H9 (cell line): ENCODE data around the gene CNTFR. TPM values are rescaled to one million over a fixed set of nuclear protein-coding genes. Genes with fewer than 3 reads are reported as not detected.

ENCODE experiments used
- DNase-seq: peaks from one replicate; pipeline ENCODE4 v3.0.0-alpha.2; 2017
- H2AFZ ChIP-seq: one replicate; pipeline ENCODE4 v1.6.1; 2013; ENCODE audit warnings: mild to moderate bottlenecking, low read length, control low read depth, moderate library complexity
- H2AK5ac ChIP-seq: 2 replicates; pipeline ENCODE4 v1.6.1; 2013; ENCODE audit warnings: low read length, control low read depth, mixed read lengths; ENCODE audit not compliant: insufficient read length
- H2BK120ac ChIP-seq: one replicate; pipeline ENCODE4 v1.6.1; 2013; ENCODE audit warnings: low read depth, mild to moderate bottlenecking, low read length, control low read depth, inconsistent platforms; ENCODE audit not compliant: poor library complexity, severe bottlenecking
- H2BK12ac ChIP-seq: 2 replicates; pipeline ENCODE4 v1.6.1; 2013; ENCODE audit warnings: low read length, control low read depth, mixed read lengths, low read depth; ENCODE audit not compliant: insufficient read length
- H2BK15ac ChIP-seq: 2 replicates; pipeline ENCODE4 v1.6.1; 2013; ENCODE audit warnings: low read depth, low read length, control low read depth
- H2BK20ac ChIP-seq: one replicate; pipeline ENCODE4 v1.6.1; 2013; ENCODE audit warnings: low read depth, mild to moderate bottlenecking, low read length, control low read depth, inconsistent platforms; ENCODE audit not compliant: poor library complexity, severe bottlenecking
- H2BK5ac ChIP-seq: 2 replicates; pipeline ENCODE4 v1.6.1; 2013; ENCODE audit warnings: low read length, control low read depth, mixed read lengths; ENCODE audit not compliant: insufficient read length
- H3K14ac ChIP-seq: 2 replicates; pipeline ENCODE4 v1.6.1; 2013; ENCODE audit warnings: low read length, control low read depth; ENCODE audit not compliant: insufficient read depth
- H3K18ac ChIP-seq: 2 replicates; pipeline ENCODE4 v1.6.1; 2013; ENCODE audit warnings: low read depth, mild to moderate bottlenecking, mixed read lengths, low read length, control low read depth; ENCODE audit not compliant: insufficient read length
- H3K23ac ChIP-seq: 2 replicates; pipeline ENCODE4 v1.6.1; 2013; ENCODE audit warnings: low read length, control low read depth, mixed read lengths, low read depth; ENCODE audit not compliant: insufficient read length
- H3K23me2 ChIP-seq: 2 replicates; pipeline ENCODE4 v1.6.1; 2013; ENCODE audit warnings: low read depth, mild to moderate bottlenecking, mixed read lengths, low read length, control low read depth; ENCODE audit not compliant: insufficient read length, poor library complexity, severe bottlenecking
- H3K27ac ChIP-seq: 2 replicates; pipeline ENCODE4 v1.5.1; 2013; ENCODE audit warnings: low read length, control low read depth, mixed read lengths, low read depth; ENCODE audit not compliant: insufficient read length
- H3K27me3 ChIP-seq: 2 replicates; pipeline ENCODE4 v1.6.1; 2013; ENCODE audit warnings: low read length, control low read depth, inconsistent platforms; ENCODE audit not compliant: insufficient read depth
- H3K4ac ChIP-seq: 2 replicates; pipeline ENCODE4 v1.6.1; 2013; ENCODE audit warnings: low read depth, mild to moderate bottlenecking, control low read depth, inconsistent platforms, low read length, moderate library complexity
- H3K4me1 ChIP-seq: 2 replicates; pipeline ENCODE4 v1.6.1; 2013; ENCODE audit warnings: low read length, control low read depth, inconsistent platforms; ENCODE audit not compliant: insufficient read depth
- H3K4me2 ChIP-seq: 2 replicates; pipeline ENCODE4 v1.6.1; 2013; ENCODE audit warnings: low read length, control low read depth, mixed read lengths; ENCODE audit not compliant: insufficient read length, insufficient read depth
- H3K56ac ChIP-seq: 2 replicates; pipeline ENCODE4 v1.6.1; 2013; ENCODE audit warnings: low read depth, mild to moderate bottlenecking, mixed read lengths, low read length, control low read depth; ENCODE audit not compliant: insufficient read length
- H3K79me1 ChIP-seq: 2 replicates; pipeline ENCODE4 v1.6.1; 2013; ENCODE audit warnings: low read depth, mild to moderate bottlenecking, moderate library complexity, low read length, control low read depth, inconsistent platforms; ENCODE audit not compliant: insufficient read depth, poor library complexity, severe bottlenecking
- H3K79me2 ChIP-seq: 2 replicates; pipeline ENCODE4 v1.6.1; 2013; ENCODE audit warnings: low read length, control low read depth, inconsistent platforms; ENCODE audit not compliant: insufficient read depth
- H3K9ac ChIP-seq: 2 replicates; pipeline ENCODE4 v1.6.1; 2013; ENCODE audit warnings: low read length, control low read depth, mixed read lengths; ENCODE audit not compliant: insufficient read length; ENCODE audit errors: extremely low read depth
- H3K9me3 ChIP-seq: one replicate; pipeline ENCODE4 v1.6.1; 2013; ENCODE audit warnings: low read depth, low read length, inconsistent platforms; ENCODE audit not compliant: control insufficient read depth
- H3T11ph ChIP-seq: one replicate; pipeline ENCODE4 v1.6.1; 2013; ENCODE audit warnings: mild to moderate bottlenecking, low read length, control low read depth, inconsistent platforms
- H4K20me1 ChIP-seq: one replicate; pipeline ENCODE4 v1.6.1; 2013; ENCODE audit not compliant: control insufficient read depth, insufficient read length, insufficient read depth
- H4K5ac ChIP-seq: 2 replicates; pipeline ENCODE4 v1.6.1; 2013; ENCODE audit warnings: low read depth, mild to moderate bottlenecking, mixed read lengths, low read length, control low read depth; ENCODE audit not compliant: insufficient read length
- H4K8ac ChIP-seq: replicated peaks from 2 replicates; pipeline ENCODE4 v1.6.1; 2013; ENCODE audit warnings: low read length, control low read depth, mixed read lengths, low read depth; ENCODE audit not compliant: insufficient read length
- H4K91ac ChIP-seq: 2 replicates; pipeline ENCODE4 v1.6.1; 2013; ENCODE audit warnings: low read depth, mild to moderate bottlenecking, moderate library complexity, mixed read lengths, low read length, control low read depth; ENCODE audit not compliant: insufficient read length
- H3K27ac Mint-ChIP-seq, 3 experiments: 2 replicates in 2 of 3; 3 replicates in 1 of 3; pipeline ENCODE4 v1.8.0; 2020 to 2021; ENCODE audit warnings: mixed read lengths in 3 of 3, mild to moderate bottlenecking in 1 of 3, moderate library complexity in 1 of 3
- H3K27me3 Mint-ChIP-seq: 2 replicates; pipeline ENCODE4 v1.8.0; 2021; ENCODE audit warnings: low read depth, mild to moderate bottlenecking, moderate library complexity, mixed read lengths
- H3K36me3 Mint-ChIP-seq, 3 experiments: 2 replicates in 2 of 3; 3 replicates in 1 of 3; pipeline ENCODE4 v1.8.0; 2020 to 2021; ENCODE audit warnings: low read depth in 3 of 3, mixed read lengths in 3 of 3; ENCODE audit not compliant: insufficient read depth in 1 of 3
- H3K4me1 Mint-ChIP-seq, 2 experiments: 2 replicates each; pipeline ENCODE4 v1.8.0; 2020; ENCODE audit warnings: mixed read lengths in 2 of 2
- H3K4me3 Mint-ChIP-seq, 2 experiments: 2 replicates in 1 of 2; 3 replicates in 1 of 2; pipeline ENCODE4 v1.8.0; 2020 to 2021; ENCODE audit warnings: mild to moderate bottlenecking in 2 of 2, mixed read lengths in 2 of 2, moderate library complexity in 1 of 2
- H3K9me3 Mint-ChIP-seq, 2 experiments: 2 replicates in 1 of 2; 3 replicates in 1 of 2; pipeline ENCODE4 v1.8.0; 2020; ENCODE audit warnings: mild to moderate bottlenecking in 2 of 2, mixed read lengths in 2 of 2, moderate library complexity in 1 of 2
- CTCF ChIP-seq: fragments of 200-600 bp; sonication (generic); conservative IDR thresholded peaks from 3 replicates; pipeline ENCODE4 v1.8.0; 2021; ENCODE audit warnings: antibody characterized with exemption, mild to moderate bottlenecking
- WGBS: extraction: QIAGEN DNeasy Blood & Tissue Kit; methylation state at CpG from one replicate; pipeline ENCODE4 v1.1.7; 2013; ENCODE audit warnings: missing lambda C conversion rate, low lambda C conversion rate, mixed read lengths; ENCODE audit not compliant: insufficient read length; ENCODE audit errors: extremely low coverage; 5-methylcytosine and 5-hydroxymethylcytosine counted together
- total RNA-seq: library from RNA; stranded (reverse); gene quantifications from 2 replicates; pipeline ENCODE4 v1.2.1, GENCODE V29; 2021

CNTFR gene
- total RNA-seq, 1 experiment from 2014 or later, result 0.55 TPM

DNA sequence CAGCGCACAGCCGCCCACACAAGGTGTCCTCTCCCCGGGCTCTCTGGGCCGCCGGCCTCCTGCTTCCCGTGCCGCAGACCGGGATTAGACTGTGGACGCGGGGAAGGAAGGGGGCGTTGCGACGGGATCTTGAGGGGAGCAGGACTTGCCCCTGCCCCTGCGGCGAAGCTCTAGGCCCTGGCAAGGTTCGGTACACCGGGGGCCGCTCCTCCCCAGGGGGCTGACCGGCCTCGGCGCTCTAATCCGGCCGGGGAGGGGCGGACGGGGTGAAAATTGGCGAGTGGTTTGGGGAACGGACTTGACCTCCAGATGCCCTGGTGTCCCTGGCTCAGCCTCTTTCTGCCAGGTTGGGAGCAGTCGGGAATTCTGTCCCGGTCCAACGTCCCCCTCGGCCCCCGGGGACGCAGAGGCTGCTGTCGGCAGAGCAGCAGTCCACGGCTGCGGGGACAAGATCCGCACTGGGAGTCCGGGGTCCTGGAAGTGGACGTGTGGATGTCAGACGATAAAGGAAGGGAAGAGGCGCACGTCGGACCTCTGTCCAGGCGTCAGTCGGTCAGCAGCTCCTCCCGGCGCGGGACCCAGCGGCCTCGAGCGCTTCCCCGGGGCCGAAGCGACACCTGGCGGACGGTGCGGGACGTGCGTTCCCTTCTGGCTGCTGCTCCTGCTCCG, 1.9 kb upstream of the CNTFR start:
- Histone ChIP-seq H3K56ac (no peak overlapping the region), H4K5ac (no peak overlapping the region), H3K79me1 (no peaks in the 10 kb centered on the region), H3K79me2 (no peaks in the 10 kb centered on the region), H2BK20ac (no peak overlapping the region), H2AFZ (no peak overlapping the region), H3K9me3 (no peaks in the 10 kb centered on the region), H2BK5ac (no peak overlapping the region), H3K23ac (no peak overlapping the region), H3T11ph (no peak overlapping the region), H2BK120ac (no peak overlapping the region), H3K27ac (no peak overlapping the region), H4K20me1 (peaks cover 4% of the 10 kb centered on the region), H3K4me2 (peak overlapping the region; percentile 47), H3K4me1 (peaks cover 5% of the 10 kb centered on the region; the same call in 1 of the 2 replicates), H3K14ac (no peak overlapping the region), H4K8ac (no peak overlapping the region), H3K4ac (no peak overlapping the region), H3K9ac (no peak overlapping the region), H2BK15ac (no peak overlapping the region), H2AK5ac (no peak overlapping the region), H4K91ac (no peak overlapping the region), H3K23me2 (peaks cover 21% of the 10 kb centered on the region), H3K18ac (no peak overlapping the region), H3K27me3 (peaks cover 66% of the 10 kb centered on the region), H2BK12ac (no peak overlapping the region)
- peak; percentile 89 for DNase-seq
- peaks cover 23 to 40% of the 10 kb centered on the region in 2 experiments for H3K4me1 Mint-ChIP-seq
- H3K27me3 Mint-ChIP-seq, result peaks cover 94% of the 10 kb centered on the region
- no peak overlapping the region for H3K27ac Mint-ChIP-seq
- WGBS, result no CpG with 5 or more reads among the region's 60 CpGs
- peaks cover 0 to 2% (median 0%) of the 10 kb centered on the region in 3 experiments; a peak in 1 of 7 replicates for H3K36me3 Mint-ChIP-seq
- TF ChIP-seq CTCF, result peak; percentile 96
- no peaks in the 10 kb centered on the region; a peak in 2 of 5 replicates for H3K9me3 Mint-ChIP-seq
- H3K4me3 Mint-ChIP-seq, result peak overlapping the region; percentile 69 to 90; a peak in 4 of 5 replicates
